ENCODE measurements around the gene VKORC1L1.

- TF ChIP-seq CTCF (IDR thresholded peaks at IDR 0.05; ENCODE audit: extremely low read depth in 1 of 2, insufficient read depth in 1 of 2, low read depth in 1 of 2, low read length in 2 of 2) (no peak), POLR2AphosphoS5 (IDR thresholded peaks at IDR 0.05; ENCODE audit: insufficient read depth, low read depth, low read length) (no peak), EZH2 (IDR thresholded peaks at IDR 0.05; ENCODE audit: borderline replicate concordance, low read depth, low read length, severe bottlenecking) (no peak), MAX (IDR thresholded peaks at IDR 0.05; ENCODE audit: insufficient read depth, insufficient read length) (no peak), POLR2A (IDR thresholded peaks at IDR 0.05; ENCODE audit: low read depth, low read length) (no peak), MYC (IDR thresholded peaks at IDR 0.05; ENCODE audit: low read depth, low read length) (no peak), JUN (IDR thresholded peaks at IDR 0.05; ENCODE audit: borderline replicate concordance, insufficient read depth, insufficient read length, low read depth) (no peak), FOS (IDR thresholded peaks at IDR 0.05; ENCODE audit: borderline replicate concordance, insufficient read depth, low read length) (no peak), GATA2 (IDR thresholded peaks at IDR 0.05; ENCODE audit: insufficient read depth, insufficient read length, low read depth, low read length) (no peak)
Measured at GRCh38 chr7:65915921-65916657, 43.2 kb downstream of the VKORC1L1 start.

Measured in endothelial cell of umbilical vein (primary cell).